Panc1 (cell line): ENCODE measurements around the gene FMO2. TPM values are rescaled to one million over a fixed set of nuclear protein-coding genes. Genes with fewer than 3 reads are reported as not detected.
A peak's percentile ranks its signal among the peaks of the same experiment; 100 is the strongest.

Experiments used
- ATAC-seq: fragments of 200-7000 bp; cut with Tn5 transposase; 2 replicates; pipeline ENCODE4 v1.9.1; 2020; ENCODE audit warnings: mild to moderate bottlenecking, moderate library complexity
- BruUV-seq: library from RNA; stranded (reverse); fragments of 400-500 nt; replicated peaks from 2 replicates; lab custom pipeline; 2021; lab: Mats Ljungman, UMichigan
- CTCF ChIA-PET: fragments of 300-600 bp; sonication (Branson Sonifier 250); formaldehyde crosslinking; loops from one replicate; lab custom pipeline; 2022; ENCODE audit warnings: antibody characterized with exemption; lab: Charles Lee
- POLR2A ChIA-PET: fragments of 300-600 bp; sonication (Branson Sonifier 250); formaldehyde crosslinking; loops from one replicate; lab custom pipeline; 2022; ENCODE audit warnings: antibody characterized with exemption; lab: Charles Lee
- DNase-seq: peaks from one replicate; pipeline ENCODE4 v3.0.0-alpha.2; 2010; ENCODE audit warnings: low read depth, low spot score
- H3K27ac ChIP-seq: 2 replicates; pipeline ENCODE4 v1.5.1; 2011; ENCODE audit warnings: mild to moderate bottlenecking, low read length, inconsistent platforms
- H3K27me3 ChIP-seq: fragments of 200-500 bp; sonication (Bioruptor generic); 2 replicates; pipeline ENCODE4 v1.6.0; 2014; ENCODE audit warnings: low read length, inconsistent platforms; ENCODE audit not compliant: control insufficient read depth, insufficient read depth
- H3K36me3 ChIP-seq: fragments of 200-500 bp; sonication (Bioruptor generic); 2 replicates; pipeline ENCODE4 v1.5.1; 2014; ENCODE audit warnings: inconsistent platforms, mild to moderate bottlenecking, low read length, moderate library complexity; ENCODE audit not compliant: control insufficient read depth, insufficient read depth
- H3K4me1 ChIP-seq: 2 replicates; pipeline ENCODE4 v1.5.1; 2011; ENCODE audit warnings: inconsistent platforms, mild to moderate bottlenecking, low read length, moderate library complexity; ENCODE audit not compliant: control insufficient read depth, insufficient read depth
- H3K4me3 ChIP-seq, 2 experiments: 2 replicates each; pipeline ENCODE4 v1.5.1; 2011 to 2012; ENCODE audit warnings: low read depth in 2 of 2, low read length in 2 of 2, mild to moderate bottlenecking in 2 of 2, inconsistent platforms in 1 of 2, moderate library complexity in 1 of 2
- H3K9me3 ChIP-seq: fragments of 200-500 bp; sonication (Bioruptor generic); 2 replicates; pipeline ENCODE4 v1.5.1; 2014; ENCODE audit warnings: low read depth, mild to moderate bottlenecking, inconsistent platforms, low read length, moderate library complexity; ENCODE audit not compliant: control insufficient read depth, insufficient read depth
- CTCF ChIP-seq: fragments of 450-650 bp; IDR thresholded peaks from 2 replicates; pipeline ENCODE4 v1.5.1; 2017; ENCODE audit warnings: mild to moderate bottlenecking
- POLR2AphosphoS5 ChIP-seq: IDR thresholded peaks from 2 replicates; pipeline ENCODE4 v1.6.1; 2012; ENCODE audit warnings: mild to moderate bottlenecking, low read depth, low read length, moderate library complexity
- REST ChIP-seq, 2 experiments: IDR thresholded peaks; 2 replicates each; pipeline ENCODE4 v1.6.1; 2011 to 2012; ENCODE audit warnings: low read depth in 2 of 2, control low read depth in 1 of 2, low read length in 1 of 2, mild to moderate bottlenecking in 1 of 2, moderate library complexity in 1 of 2; ENCODE audit not compliant: insufficient read depth in 1 of 2
- SIN3A ChIP-seq: IDR thresholded peaks from 2 replicates; pipeline ENCODE4 v1.6.1; 2012; ENCODE audit warnings: low read depth, mild to moderate bottlenecking, low read length, moderate library complexity, borderline replicate concordance; ENCODE audit not compliant: insufficient read depth
- in situ Hi-C: cut with HindIII; loops from 2 replicates; pipeline ENCODE4 v1.10.0; 2016; ENCODE audit warnings: low sequenced_read_pairs, low pct_unique_long_range_greater_than_20kb
- intact Hi-C: fragments of 100-400 bp; cut with micrococcal nuclease; formaldehyde crosslinking; loops from one replicate; pipeline ENCODE4 v1.10.0; 2022; ENCODE audit not compliant: unreplicated experiment
- total RNA-seq: library from RNA; stranded (reverse); gene quantifications from one replicate; pipeline ENCODE4 v1.2.1, GENCODE V29; 2021; ENCODE audit not compliant: unreplicated experiment

The FMO2 gene
- total RNA-seq, 1 experiment from 2014 or later, result 0.08 TPM

DNA sequence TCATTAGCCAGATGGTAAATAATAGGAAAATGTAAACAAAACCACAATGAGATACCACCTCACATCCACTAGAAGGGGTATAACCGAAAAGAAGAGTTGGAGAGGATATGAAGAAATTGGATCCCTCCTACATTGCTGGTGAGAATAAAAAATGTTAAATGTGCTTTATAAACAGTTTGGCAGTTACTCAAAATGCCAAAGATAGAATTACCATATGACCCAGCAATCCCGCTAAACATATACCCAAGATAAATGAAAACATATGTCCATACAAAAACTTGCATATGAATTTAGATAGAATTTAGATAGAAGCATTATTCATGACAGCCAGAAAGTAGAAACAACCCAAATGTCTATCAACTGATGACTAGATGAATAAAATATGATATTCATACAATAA, 4.4 kb upstream of the FMO2 start:
- no peak overlapping the region for H3K27ac ChIP-seq
- intact Hi-C loops, result no loop called here
- no peaks in the 10 kb centered on the region for H3K4me1 ChIP-seq
- no peak for ATAC-seq
- in situ Hi-C loops, result no loop called here
- H3K36me3 ChIP-seq, result no peaks in the 10 kb centered on the region
- CTCF ChIA-PET, result no interaction called here
- H3K4me3 ChIP-seq, result no peak overlapping the region
- no peaks in the 10 kb centered on the region for H3K9me3 ChIP-seq
- POLR2A ChIA-PET, result no interaction called here
- no TSS peak for BruUV-seq
- H3K27me3 ChIP-seq, result no peaks in the 10 kb centered on the region
- TF ChIP-seq CTCF (no peak), POLR2AphosphoS5 (no peak), REST (IDR thresholded peaks at IDR 0.05; ENCODE audit: insufficient read depth in 1 of 2, low read depth in 2 of 2, low read length in 1 of 2) (no peak), SIN3A (no peak)
- no peak for DNase-seq

- TF ChIP-seq CTCF, result peak; percentile 82
- TF ChIP-seq REST (IDR thresholded peaks at IDR 0.05; ENCODE audit: insufficient read depth in 1 of 2, low read depth in 2 of 2, low read length in 1 of 2), result no peak
- no peak for TF ChIP-seq POLR2AphosphoS5
- Histone ChIP-seq H3K9me3 (no peaks in the 10 kb centered on the region), H3K36me3 (no peaks in the 10 kb centered on the region), H3K27ac (no peak overlapping the region), H3K4me3 (no peak overlapping the region), H3K27me3 (no peaks in the 10 kb centered on the region; the same call in 1 of the 2 replicates), H3K4me1 (no peaks in the 10 kb centered on the region)
- in situ Hi-C loops (no loop called here), intact Hi-C loops (loop anchor here (2.0 to 5.0 kb wide), 2 partner anchors 106 to 222 kb away; no protein-coding TSS in a partner anchor)
- POLR2A ChIA-PET, result no interaction called here
- peak; percentile 80; the same call in 1 of the 2 replicates for ATAC-seq
- CTCF ChIA-PET, result interaction anchor here (0.6 to 0.7 kb wide), 2 partner anchors 56 to 98 kb away, joined by 3 to 5 read pairs; no protein-coding TSS in a partner anchor
- no TSS peak for BruUV-seq
- peak; percentile 32 for DNase-seq
Observed at GRCh38 chr1:171188388-171189266, 3.5 kb downstream of the FMO2 start.
